Measurements from ENCODE around the gene ADCY10.
"Not testable (repeated sequence)": the region's sequence is repeated elsewhere in the genome, so short reads cannot be mapped to it uniquely, and the experiment has no call there.

ADCY10 gene

GRCh38 chr1:167808690-167809089 is 105.2 kb downstream of the ADCY10 start:
- Histone ChIP-seq H3K27me3 (replicated peaks) (no peaks in the 10 kb centered on the region), H3K27ac (peak overlapping the region; percentile 1), H3K4me3 (ENCODE audit: low read depth, low read length) (no peak overlapping the region), H3K36me3 (replicated peaks) (no peaks in the 10 kb centered on the region)
- no peak for TF ChIP-seq CTCF (IDR thresholded peaks at IDR 0.05; ENCODE audit: low read depth, low read length, missing control alignments)
- in situ Hi-C loops (cut with HindIII; ENCODE audit: low pct_ligation_motif_present, low sequenced_read_pairs): no loop called here
- no peak for DNase-seq

GRCh38 chr1:167808104-167808503 is 105.8 kb downstream of the ADCY10 start:
- Histone ChIP-seq H3K27ac (peak overlapping the region; percentile 1), H3K27me3 (replicated peaks) (no peaks in the 10 kb centered on the region), H3K4me3 (ENCODE audit: low read depth, low read length) (no peak overlapping the region), H3K36me3 (replicated peaks) (no peaks in the 10 kb centered on the region)
- TF ChIP-seq CTCF (IDR thresholded peaks at IDR 0.05; ENCODE audit: low read depth, low read length, missing control alignments): no peak
- DNase-seq: peak; percentile 73
- in situ Hi-C loops (cut with HindIII; ENCODE audit: low pct_ligation_motif_present, low sequenced_read_pairs): no loop called here

- DNase-seq; H3K4me3 ChIP-seq (ENCODE audit: low read depth, low read length); H3K27ac ChIP-seq; in situ Hi-C loops (cut with HindIII; ENCODE audit: low pct_ligation_motif_present, low sequenced_read_pairs); H3K36me3 ChIP-seq (replicated peaks); H3K27me3 ChIP-seq (replicated peaks): not testable (repeated sequence)
Observed at GRCh38 chr1:167806676-167807075, 107.3 kb downstream of the ADCY10 start.

GRCh38 chr1:167806235-167806634 is 107.7 kb downstream of the ADCY10 start:
- DNase-seq; H3K27ac ChIP-seq; in situ Hi-C loops (cut with HindIII; ENCODE audit: low pct_ligation_motif_present, low sequenced_read_pairs); H3K27me3 ChIP-seq (replicated peaks); H3K36me3 ChIP-seq (replicated peaks); H3K4me3 ChIP-seq (ENCODE audit: low read depth, low read length): not testable (repeated sequence)

GRCh38 chr1:167805041-167805556 is 108.8 kb downstream of the ADCY10 start:
- Histone ChIP-seq H3K36me3 (replicated peaks) (no peaks in the 10 kb centered on the region), H3K4me3 (ENCODE audit: low read depth, low read length) (no peak overlapping the region), H3K27me3 (replicated peaks) (no peaks in the 10 kb centered on the region), H3K27ac (no peak overlapping the region)
- in situ Hi-C loops (cut with HindIII; ENCODE audit: low pct_ligation_motif_present, low sequenced_read_pairs): no loop called here
- TF ChIP-seq CTCF (IDR thresholded peaks at IDR 0.05; ENCODE audit: low read depth, low read length, missing control alignments): no peak
- DNase-seq: no peak

- peak; percentile 95 for DNase-seq
- H3K36me3 ChIP-seq (replicated peaks): no peaks in the 10 kb centered on the region
- no peak overlapping the region for H3K27ac ChIP-seq
- in situ Hi-C loops (cut with HindIII; ENCODE audit: low pct_ligation_motif_present, low sequenced_read_pairs): no loop called here
- no peak overlapping the region for H3K4me3 ChIP-seq (ENCODE audit: low read depth, low read length)
- no peaks in the 10 kb centered on the region for H3K27me3 ChIP-seq (replicated peaks)
- peak; percentile 99 for TF ChIP-seq CTCF (IDR thresholded peaks at IDR 0.05; ENCODE audit: low read depth, low read length, missing control alignments)
Observed at GRCh38 chr1:167803358-167804207, 110.4 kb downstream of the ADCY10 start.

Data from brain microvascular endothelial cell (primary cell).